GM19452 (cell line): ENCODE data around the gene DENR.

Experiments
- ATAC-seq: cut with Tn5 transposase; IDR thresholded peaks from one replicate; pipeline ENCODE4 v1.9.1; 2021; ENCODE audit not compliant: unreplicated experiment

DENR gene

GRCh38 chr12:122813310-122813713 is 60.7 kb downstream of the DENR start:
- ATAC-seq: no peak

- ATAC-seq: no peak
These were observed 66.7 kb downstream of the DENR start for GRCh38 chr12:122819209-122819785.

GRCh38 chr12:122820138-122820537 is 67.5 kb downstream of the DENR start:
- ATAC-seq: no peak
